GM19438 (cell line): Measurements from ENCODE around the gene PRICKLE4.
"Not testable (repeated sequence)": the region's sequence is repeated elsewhere in the genome, so short reads cannot be mapped to it uniquely, and the experiment has no call there.

ENCODE experiments used
- ATAC-seq: cut with Tn5 transposase; IDR thresholded peaks from one replicate; pipeline ENCODE4 v1.9.1; 2021; ENCODE audit warnings: low read depth; ENCODE audit not compliant: unreplicated experiment

PRICKLE4 gene

DNA sequence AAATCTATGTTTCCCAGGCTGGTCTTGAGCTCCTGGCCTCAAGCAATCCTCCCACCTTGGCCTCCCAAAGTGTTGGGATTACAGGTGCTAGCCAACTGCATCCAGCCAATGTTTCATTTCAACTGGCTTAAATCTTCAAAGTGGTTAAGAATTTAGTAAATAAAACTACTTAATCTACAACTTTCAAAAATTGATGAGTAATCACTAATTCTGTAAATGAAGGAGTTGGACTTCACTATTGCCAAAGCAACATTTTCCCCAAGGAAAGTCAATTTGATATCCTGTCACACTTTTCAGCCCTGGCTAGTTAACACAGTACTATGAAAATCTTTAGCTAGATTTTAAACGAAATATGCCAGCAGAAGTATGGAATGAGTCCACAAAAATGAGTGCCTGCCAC, 10.7 kb downstream of the PRICKLE4 start:
- no peak for ATAC-seq

- no peak for ATAC-seq
Observed at GRCh38 chr6:41791984-41792383, 11.4 kb downstream of the PRICKLE4 start.

- no peak for ATAC-seq
Observed at GRCh38 chr6:41796474-41796873, 15.9 kb downstream of the PRICKLE4 start.

GRCh38 chr6:41798901-41799558, 18.4 kb downstream of the PRICKLE4 start:
- no peak for ATAC-seq

GRCh38 chr6:41799559-41799911, 19.0 kb downstream of the PRICKLE4 start:
- no peak for ATAC-seq

DNA sequence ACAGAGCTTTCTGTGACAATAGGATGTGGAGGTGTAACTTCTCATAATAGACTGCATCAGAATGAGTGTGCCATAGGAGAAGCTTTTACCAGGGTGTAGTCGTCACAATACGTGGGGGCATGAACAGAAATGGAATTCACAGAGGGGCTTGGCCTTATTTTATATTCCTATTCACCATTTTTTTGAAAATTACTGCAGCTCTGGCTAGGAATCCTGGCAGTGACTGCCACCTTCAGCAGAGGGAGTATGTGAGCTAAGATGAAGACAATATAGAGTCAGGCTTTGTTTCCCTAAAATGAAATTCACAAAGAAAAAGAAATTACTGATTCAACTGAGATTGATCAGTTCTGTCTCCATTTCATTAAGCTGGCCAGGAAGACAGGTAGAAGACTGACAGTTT, 20.8 kb downstream of the PRICKLE4 start:
- no peak for ATAC-seq

GRCh38 chr6:41805830-41806774, 25.5 kb downstream of the PRICKLE4 start:
- ATAC-seq: no peak

DNA sequence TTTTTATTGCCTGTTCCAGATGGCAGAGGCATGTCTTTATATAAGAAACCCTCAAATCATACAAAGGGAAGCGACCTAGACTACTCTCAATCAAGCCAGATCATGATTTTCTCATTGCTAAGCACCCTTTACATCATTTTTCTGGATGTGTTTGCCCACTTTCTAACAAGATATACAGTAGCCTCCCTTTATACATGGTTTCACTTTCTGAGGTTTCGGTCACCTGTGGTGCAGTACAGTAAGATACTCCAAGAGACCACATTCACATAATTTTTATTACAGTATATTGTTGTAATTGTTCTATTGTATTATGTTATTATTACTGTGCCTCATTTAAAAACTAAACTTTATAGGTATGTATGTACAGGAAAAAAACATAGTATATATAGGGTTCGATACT, 30.5 kb downstream of the PRICKLE4 start:
- no peak for ATAC-seq

DNA sequence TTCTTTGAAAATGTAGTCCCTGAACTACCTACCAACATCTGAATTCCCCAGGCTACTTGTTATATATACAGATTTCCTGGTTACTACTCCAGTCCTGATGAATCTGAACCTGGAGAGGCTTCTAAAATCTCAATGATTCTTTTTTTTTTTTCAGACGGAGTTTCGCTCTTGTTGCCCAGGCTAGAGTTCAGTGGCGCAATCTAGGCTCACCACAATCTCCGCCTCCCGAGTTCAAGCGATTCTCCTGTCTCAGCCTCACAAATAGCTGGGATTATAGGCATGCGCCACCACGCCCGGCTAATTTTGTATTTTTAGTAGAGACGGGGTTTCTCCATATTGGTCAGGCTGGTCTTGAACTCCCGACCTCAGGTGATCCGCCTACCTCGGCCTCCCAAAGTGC, 31.4 kb downstream of the PRICKLE4 start:
- ATAC-seq: not testable (repeated sequence)

GRCh38 chr6:41813469-41813868, 32.9 kb downstream of the PRICKLE4 start:
- no peak for ATAC-seq

- no peak for ATAC-seq
Observed at GRCh38 chr6:41813956-41814355, 33.4 kb downstream of the PRICKLE4 start.

DNA sequence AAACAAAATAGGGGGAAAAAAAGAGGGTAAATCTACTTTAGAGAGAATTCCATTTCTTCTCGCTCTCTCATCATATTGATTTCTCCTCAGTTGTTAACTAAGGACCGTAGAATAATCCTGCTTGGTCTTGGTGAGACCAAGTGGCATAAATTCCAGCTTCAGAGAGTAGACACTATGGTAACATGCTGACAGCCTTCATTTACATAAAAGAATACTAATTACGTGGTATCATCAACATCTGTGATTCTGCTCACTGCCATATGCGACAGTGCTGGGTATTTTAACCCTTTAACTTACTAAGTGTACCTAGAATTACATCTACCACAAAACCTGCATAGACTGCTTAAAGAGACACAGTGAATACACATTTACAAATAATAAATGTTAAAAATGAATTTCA, 34.0 kb downstream of the PRICKLE4 start:
- ATAC-seq: no peak

GRCh38 chr6:41815587-41815986, 35.0 kb downstream of the PRICKLE4 start:
- ATAC-seq: no peak

DNA sequence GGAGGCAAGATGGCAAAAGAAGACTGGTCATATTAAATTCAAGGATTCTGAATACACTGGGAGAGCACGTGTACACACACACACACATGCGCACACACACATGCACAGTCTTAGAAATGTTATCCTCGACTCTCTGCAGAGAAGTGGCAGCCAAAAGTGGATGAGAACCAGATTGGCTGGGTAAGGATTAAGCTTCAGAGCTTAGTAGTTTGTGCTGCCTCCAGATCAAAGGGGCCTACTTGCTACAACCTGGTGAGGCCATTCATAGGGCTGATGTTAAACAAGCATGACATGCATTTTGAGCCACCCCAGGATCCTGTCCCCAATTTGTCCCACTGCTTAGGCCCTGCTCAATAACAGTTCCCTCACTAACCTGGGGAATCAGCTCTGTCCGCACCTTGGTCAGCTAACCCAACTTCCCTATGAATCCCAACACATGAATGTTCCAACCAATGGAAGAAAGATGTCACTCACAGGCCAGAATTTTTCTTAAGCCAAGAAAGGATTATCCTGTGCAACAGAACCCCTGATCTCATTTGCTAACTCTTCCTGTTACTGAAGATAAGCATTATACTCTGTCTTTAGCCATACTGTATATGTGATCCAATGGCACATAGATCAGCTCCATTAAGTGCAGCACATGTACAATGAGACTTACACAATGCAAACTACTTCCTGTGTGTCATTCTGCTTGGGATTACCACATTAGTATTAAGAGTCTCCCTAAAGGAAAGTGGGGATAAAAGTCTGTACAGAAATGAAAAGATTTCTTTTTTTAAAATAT, 37.9 kb downstream of the PRICKLE4 start:
- ATAC-seq: no peak

GRCh38 chr6:41821266-41821665, 40.7 kb downstream of the PRICKLE4 start:
- no peak for ATAC-seq

DNA sequence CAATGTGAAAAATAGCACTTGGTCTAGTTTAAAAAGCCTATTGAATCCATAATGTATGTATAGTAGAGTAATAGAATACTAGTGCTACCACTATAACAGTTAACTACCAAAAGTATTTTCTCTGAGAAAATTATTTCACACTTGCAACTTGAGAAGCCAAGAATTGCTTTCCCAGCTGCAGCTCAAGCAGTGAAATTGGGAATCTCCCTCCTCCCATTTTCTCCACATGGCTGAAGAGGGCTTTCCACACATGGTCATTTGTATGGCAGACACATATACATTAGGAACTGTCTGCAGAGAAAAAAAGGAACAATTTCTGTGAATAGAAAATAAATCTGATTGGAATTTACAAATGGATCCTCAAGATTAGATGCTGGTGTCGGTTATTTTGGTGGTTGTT, 41.4 kb downstream of the PRICKLE4 start:
- no peak for ATAC-seq

DNA sequence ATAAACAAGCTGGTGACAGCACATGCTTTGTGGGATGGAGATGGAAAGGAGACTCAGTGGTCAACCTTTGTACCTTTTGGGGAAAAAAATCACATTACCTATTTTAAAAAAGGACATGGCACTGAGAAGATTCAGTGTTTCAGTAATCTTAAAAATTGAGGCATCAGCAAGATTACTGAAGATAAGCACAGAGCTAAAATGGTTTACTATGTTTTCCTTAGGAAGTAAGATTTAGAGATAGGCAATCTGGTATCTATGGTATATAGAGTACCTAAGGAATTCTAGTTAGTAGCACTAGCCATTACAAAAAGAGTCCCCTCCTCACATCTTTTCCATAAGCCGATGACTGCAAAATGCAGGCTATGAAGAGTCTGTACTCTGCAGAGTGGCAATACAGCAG, 42.6 kb downstream of the PRICKLE4 start:
- no peak for ATAC-seq

GRCh38 chr6:41824571-41825569, 44.3 kb downstream of the PRICKLE4 start:
- no peak for ATAC-seq

GRCh38 chr6:41826343-41827022, 45.9 kb downstream of the PRICKLE4 start:
- no peak for ATAC-seq
